ENCODE measurements around the gene ELMO1.

ELMO1 gene

GRCh38 chr7:37364856-37365255 is 83.8 kb downstream of the ELMO1 start:
- FAIRE-seq = no peak
- TF ChIP-seq, protein P1, sequence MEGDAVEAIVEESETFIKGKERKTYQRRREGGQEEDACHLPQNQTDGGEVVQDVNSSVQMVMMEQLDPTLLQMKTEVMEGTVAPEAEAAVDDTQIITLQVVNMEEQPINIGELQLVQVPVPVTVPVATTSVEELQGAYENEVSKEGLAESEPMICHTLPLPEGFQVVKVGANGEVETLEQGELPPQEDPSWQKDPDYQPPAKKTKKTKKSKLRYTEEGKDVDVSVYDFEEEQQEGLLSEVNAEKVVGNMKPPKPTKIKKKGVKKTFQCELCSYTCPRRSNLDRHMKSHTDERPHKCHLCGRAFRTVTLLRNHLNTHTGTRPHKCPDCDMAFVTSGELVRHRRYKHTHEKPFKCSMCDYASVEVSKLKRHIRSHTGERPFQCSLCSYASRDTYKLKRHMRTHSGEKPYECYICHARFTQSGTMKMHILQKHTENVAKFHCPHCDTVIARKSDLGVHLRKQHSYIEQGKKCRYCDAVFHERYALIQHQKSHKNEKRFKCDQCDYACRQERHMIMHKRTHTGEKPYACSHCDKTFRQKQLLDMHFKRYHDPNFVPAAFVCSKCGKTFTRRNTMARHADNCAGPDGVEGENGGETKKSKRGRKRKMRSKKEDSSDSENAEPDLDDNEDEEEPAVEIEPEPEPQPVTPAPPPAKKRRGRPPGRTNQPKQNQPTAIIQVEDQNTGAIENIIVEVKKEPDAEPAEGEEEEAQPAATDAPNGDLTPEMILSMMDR (IDR thresholded peaks at IDR 0.05; ENCODE audit: insufficient read depth, missing control alignments) = no peak
- no peak for DNase-seq (ENCODE audit: insufficient read length, low spot score)

DNA sequence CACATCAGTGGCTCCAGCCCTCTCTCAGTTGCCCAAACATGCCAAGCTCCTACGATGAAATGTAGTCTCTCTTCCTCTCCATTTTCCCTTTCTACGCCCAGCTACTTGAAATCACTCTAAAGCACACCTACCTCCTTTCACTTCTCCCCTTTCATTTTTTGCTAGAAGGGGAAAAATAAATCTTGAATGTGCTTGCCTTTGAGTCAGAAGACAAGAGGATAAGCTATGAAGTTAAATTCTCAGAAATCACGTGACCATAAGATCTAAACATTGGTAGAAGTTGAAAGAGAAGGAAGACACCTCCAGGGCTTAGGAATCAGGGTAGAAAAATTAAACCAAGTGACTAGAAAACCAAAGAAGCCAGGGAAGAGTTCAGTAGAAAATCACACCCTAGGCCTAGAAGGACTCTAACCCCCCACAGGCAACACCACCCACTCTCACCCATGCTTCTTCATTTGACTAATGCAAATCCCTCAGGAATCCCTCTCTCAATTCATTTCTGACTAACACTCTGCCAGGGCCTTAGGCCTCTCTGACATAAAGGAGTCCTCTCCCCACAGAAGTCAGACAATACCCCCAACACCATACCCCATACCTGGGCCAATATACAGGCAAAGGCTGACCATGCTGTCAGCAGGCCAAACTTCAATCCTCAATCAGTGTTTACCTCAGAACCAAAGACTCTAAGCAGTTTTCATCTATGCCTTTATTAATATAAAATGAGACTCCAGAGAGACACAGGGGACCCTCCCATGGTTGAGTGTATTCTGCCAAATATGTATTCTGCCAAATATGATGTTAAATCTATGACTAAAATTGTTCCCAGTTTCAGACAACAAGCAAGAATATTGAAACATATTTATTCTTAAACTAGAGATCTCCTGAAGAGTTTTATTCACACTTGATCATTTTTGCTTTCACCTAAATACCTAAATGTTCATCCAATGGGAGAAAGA is 84.8 kb downstream of the ELMO1 start:
- TF ChIP-seq, protein P1 (IDR thresholded peaks at IDR 0.05; ENCODE audit: insufficient read depth, missing control alignments) = no peak
- FAIRE-seq (no peak), DNase-seq (ENCODE audit: insufficient read length, low spot score) (no peak)

DNA sequence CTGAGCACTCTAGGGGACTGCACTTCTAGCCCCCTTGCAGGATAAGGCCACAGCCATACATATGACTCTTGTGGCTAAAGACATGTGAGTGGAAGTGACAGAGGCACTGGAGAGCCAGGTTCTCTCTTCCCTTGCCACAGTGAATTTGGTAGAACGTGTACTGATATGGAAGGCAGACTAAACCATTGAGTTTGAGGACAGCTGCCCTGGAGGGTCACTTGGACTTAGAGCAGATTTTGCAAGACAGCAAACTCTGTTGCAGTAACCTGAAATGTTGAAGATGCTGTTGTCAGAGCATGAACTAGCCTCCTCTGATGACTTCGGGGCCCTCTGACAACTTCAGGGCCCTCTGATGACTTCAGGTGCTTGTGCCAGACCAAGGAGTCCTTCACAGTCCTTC is 85.9 kb downstream of the ELMO1 start:
- DNase-seq (ENCODE audit: insufficient read length, low spot score) (no peak), FAIRE-seq (no peak)
- TF ChIP-seq, protein P1 (IDR thresholded peaks at IDR 0.05; ENCODE audit: insufficient read depth, missing control alignments) = no peak

DNA sequence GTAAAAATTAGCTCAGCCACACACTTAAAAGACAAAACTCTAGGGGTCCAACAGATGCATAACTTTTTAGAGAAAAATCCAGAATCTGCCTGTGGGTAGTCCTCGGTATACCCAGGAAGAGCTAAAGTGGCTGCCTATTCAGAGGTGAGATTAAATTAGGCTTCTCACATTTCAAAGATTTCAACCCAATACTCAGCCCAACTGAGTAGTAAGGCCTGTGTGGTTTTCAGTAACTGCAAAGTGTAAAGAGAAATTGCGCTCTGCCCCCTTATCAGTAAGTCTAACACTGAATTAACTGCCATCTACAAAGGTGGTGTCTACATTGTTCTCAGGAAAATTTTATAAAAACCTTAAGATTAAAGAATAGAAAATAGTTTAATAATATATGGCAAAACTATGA is 88.2 kb downstream of the ELMO1 start:
- no peak for FAIRE-seq
- no peak for DNase-seq (ENCODE audit: insufficient read length, low spot score)
- TF ChIP-seq, protein P1 (IDR thresholded peaks at IDR 0.05; ENCODE audit: insufficient read depth, missing control alignments) = no peak

DNA sequence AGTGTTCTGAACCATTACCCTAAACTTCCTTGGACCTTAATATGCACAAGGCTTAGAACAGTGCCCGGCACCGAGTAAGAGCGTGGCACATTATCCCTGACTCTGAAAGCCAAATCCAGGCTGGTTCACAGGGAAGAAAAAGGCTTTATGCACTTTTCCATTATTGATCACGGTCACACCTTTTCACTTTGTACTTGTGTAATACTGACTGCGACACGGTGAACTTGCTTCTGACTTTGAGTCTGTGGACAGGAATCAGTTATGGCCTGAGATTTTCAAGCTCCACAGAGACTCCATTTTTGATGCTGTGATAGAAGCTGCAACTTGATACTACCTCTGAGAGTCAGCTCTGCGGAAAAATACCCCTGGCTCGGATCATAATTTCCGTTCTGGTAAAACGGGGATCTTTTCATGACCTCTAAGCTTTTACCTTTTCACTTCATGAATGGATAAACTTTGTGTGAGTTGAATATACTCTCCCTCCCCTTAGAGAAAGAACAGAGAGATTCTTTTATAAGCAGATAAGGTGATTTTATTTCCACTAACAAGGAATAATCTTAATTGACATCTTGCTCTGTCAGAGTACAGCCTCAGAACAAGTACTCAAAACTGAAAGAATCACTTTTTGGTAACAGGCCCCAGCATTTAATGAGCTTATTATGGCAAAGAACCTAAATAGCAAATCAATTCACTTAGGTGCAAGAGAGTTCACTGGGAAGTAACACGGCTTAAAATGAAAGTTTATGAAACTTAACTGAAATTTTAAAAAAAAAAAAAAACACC is 88.8 kb downstream of the ELMO1 start:
- no peak for FAIRE-seq
- DNase-seq (ENCODE audit: insufficient read length, low spot score) = no peak
- TF ChIP-seq, protein P1 (IDR thresholded peaks at IDR 0.05; ENCODE audit: insufficient read depth, missing control alignments) = no peak

GRCh38 chr7:37359180-37359579 is 89.5 kb downstream of the ELMO1 start:
- DNase-seq (ENCODE audit: insufficient read length, low spot score) (no peak), FAIRE-seq (no peak)
- TF ChIP-seq, protein P1 (IDR thresholded peaks at IDR 0.05; ENCODE audit: insufficient read depth, missing control alignments) = no peak
